Activated CD8-positive, alpha-beta memory T cell treated with anti-CD3 and anti-CD28 coated beads, Interleukin-2, amount 50 U/mL, for 24 hours (primary cell): Measurements from ENCODE around the gene DYNC1H1.

Experiments used
- DNase-seq: peaks from one replicate; pipeline ENCODE4 v3.0.0-alpha.2; 2020; ENCODE audit errors: extremely low read depth

Gene DYNC1H1

GRCh38 chr14:101944451-101944850 lies 19.9 kb upstream of the DYNC1H1 start:
- no peak for DNase-seq

GRCh38 chr14:101945171-101945570 lies 19.2 kb upstream of the DYNC1H1 start:
- no peak for DNase-seq

- no peak for DNase-seq
These were observed 16.8 kb upstream of the DYNC1H1 start for GRCh38 chr14:101947577-101947903.

- DNase-seq, result peak; percentile 99
These were observed 16.3 kb upstream of the DYNC1H1 start for GRCh38 chr14:101947904-101948665.

- DNase-seq, result no peak
These were observed 15.6 kb upstream of the DYNC1H1 start for GRCh38 chr14:101948666-101949216.

GRCh38 chr14:101950100-101950499 lies 14.3 kb upstream of the DYNC1H1 start:
- no peak for DNase-seq

- DNase-seq, result no peak
These were observed 13.7 kb upstream of the DYNC1H1 start for GRCh38 chr14:101950516-101951215.

GRCh38 chr14:101953151-101953550 lies 11.2 kb upstream of the DYNC1H1 start:
- no peak for DNase-seq

- no peak for DNase-seq
These were observed 9.9 kb upstream of the DYNC1H1 start for GRCh38 chr14:101954501-101954900.

GRCh38 chr14:101955695-101956161 lies 8.6 kb upstream of the DYNC1H1 start:
- no peak for DNase-seq

GRCh38 chr14:101956179-101956885 lies 8.0 kb upstream of the DYNC1H1 start:
- DNase-seq, result no peak

GRCh38 chr14:101957406-101958234 lies 6.8 kb upstream of the DYNC1H1 start:
- no peak for DNase-seq

- DNase-seq, result no peak
These were observed 5.8 kb upstream of the DYNC1H1 start for GRCh38 chr14:101958418-101959180.

GRCh38 chr14:101959277-101959676 lies 5.1 kb upstream of the DYNC1H1 start:
- DNase-seq, result no peak

- DNase-seq, result no peak
These were observed 4.1 kb upstream of the DYNC1H1 start for GRCh38 chr14:101960225-101960624.

- peak; percentile 45 for DNase-seq
These were observed 3.2 kb upstream of the DYNC1H1 start for GRCh38 chr14:101961011-101961721.

GRCh38 chr14:101961746-101962502 lies 2.4 kb upstream of the DYNC1H1 start:
- no peak for DNase-seq

- DNase-seq, result no peak
These were observed 1.9 kb upstream of the DYNC1H1 start for GRCh38 chr14:101962503-101962874.

- DNase-seq, result no peak
These were observed 1.3 kb upstream of the DYNC1H1 start for GRCh38 chr14:101963052-101963451.
